CD4-positive, alpha-beta T cell treated with Interferon gamma for 1 hour (primary cell): ENCODE data around the gene NPSR1.
"Not testable (repeated sequence)": the region's sequence is repeated elsewhere in the genome, so short reads cannot be mapped to it uniquely, and the experiment has no call there.

ENCODE experiments used
- DNase-seq: peaks from one replicate; pipeline ENCODE4 v3.0.0-alpha.2; 2020

The NPSR1 gene

GRCh38 chr7:34878944-34879735 lies 221.1 kb downstream of the NPSR1 start:
- not testable (repeated sequence) for DNase-seq

- no peak for DNase-seq
These were observed 221.9 kb downstream of the NPSR1 start for GRCh38 chr7:34879871-34880270.

GRCh38 chr7:34883855-34884254 lies 225.8 kb downstream of the NPSR1 start:
- DNase-seq, result not testable (repeated sequence)

- no peak for DNase-seq
These were observed 228.8 kb downstream of the NPSR1 start for GRCh38 chr7:34886856-34887255.

GRCh38 chr7:34889951-34890350 lies 231.9 kb downstream of the NPSR1 start:
- DNase-seq, result no peak

GRCh38 chr7:34895202-34895601 lies 237.2 kb downstream of the NPSR1 start:
- no peak for DNase-seq
